OCI-LY3 (cell line): ENCODE measurements around the gene LMBR1.

ENCODE experiments used
- H2AFZ ChIP-seq: fragments of 200-600, 300-600 bp; shearing (Covaris generic); 2 replicates; pipeline ENCODE4 v1.6.0; 2014; ENCODE audit warnings: antibody characterized with exemption, low read depth, low read length
- H3K27ac ChIP-seq: fragments of 200-600, 300-600 bp; sonication (generic); 2 replicates; pipeline ENCODE4 v1.5.1; 2014; ENCODE audit warnings: mild to moderate bottlenecking, low read length, moderate library complexity, mixed read lengths
- H3K27me3 ChIP-seq: fragments of 200-600, 300-600 bp; sonication (generic); 2 replicates; pipeline ENCODE4 v1.6.1; 2014; ENCODE audit warnings: low read depth, low read length, mixed read lengths
- H3K36me3 ChIP-seq: fragments of 200-600, 300-600 bp; sonication (generic); replicated peaks from 2 replicates; pipeline ENCODE3; 2014; ENCODE audit warnings: low read depth, low read length, mixed read lengths
- H3K4me1 ChIP-seq: fragments of 300-600, 200-600 bp; sonication (generic); 2 replicates; pipeline ENCODE4 v1.6.1; 2014; ENCODE audit warnings: low read length, mixed read lengths
- H3K4me2 ChIP-seq: fragments of 200-600, 300-600 bp; sonication (generic); 2 replicates; pipeline ENCODE4 v1.6.1; 2014; ENCODE audit warnings: low read length, mixed read lengths
- H3K4me3 ChIP-seq: fragments of 300-600, 200-600 bp; sonication (generic); 2 replicates; pipeline ENCODE4 v1.5.1; 2014; ENCODE audit warnings: antibody characterized with exemption, mild to moderate bottlenecking, low read length, moderate library complexity
- H3K79me2 ChIP-seq: fragments of 300-600, 200-600 bp; shearing (Covaris generic); 2 replicates; pipeline ENCODE4 v1.6.1; 2014; ENCODE audit warnings: mild to moderate bottlenecking, low read length, mixed read lengths
- H3K9ac ChIP-seq: fragments of 300-600, 200-600 bp; shearing (Covaris generic); 2 replicates; pipeline ENCODE4 v1.6.0; 2014; ENCODE audit warnings: mild to moderate bottlenecking, low read length, moderate library complexity
- H3K9me3 ChIP-seq: fragments of 200-600, 300-600 bp; shearing (Covaris generic); 2 replicates; pipeline ENCODE4 v1.6.1; 2014; ENCODE audit warnings: low read length, mixed read lengths; ENCODE audit not compliant: insufficient read depth
- H4K20me1 ChIP-seq: fragments of 200-600, 300-600 bp; sonication (generic); 2 replicates; pipeline ENCODE4 v1.6.1; 2016; ENCODE audit warnings: low read length, mixed read lengths; ENCODE audit not compliant: insufficient read depth
- CTCF ChIP-seq: fragments of 200-600, 300-600 bp; sonication (generic); IDR thresholded peaks from 2 replicates; pipeline ENCODE4 v1.5.1; 2014; ENCODE audit warnings: antibody characterized with exemption, low read length, low read depth
- EZH2phosphoT487 ChIP-seq: fragments of 200-600 bp; shearing (Covaris generic); IDR thresholded peaks from 2 replicates; pipeline ENCODE4 v1.6.1; 2018; ENCODE audit warnings: antibody characterized with exemption, mixed run types, low read depth

LMBR1 gene

GRCh38 chr7:156772725-156773124 is 120.3 kb downstream of the LMBR1 start:
- H3K4me1 ChIP-seq: peaks cover 52% of the 10 kb centered on the region
- no peak for TF ChIP-seq CTCF
- no peak for TF ChIP-seq EZH2phosphoT487
- H3K79me2 ChIP-seq: peaks cover 12% of the 10 kb centered on the region
- peak overlapping the region; percentile 15; the same call in 1 of the 2 replicates for H3K9ac ChIP-seq
- peak overlapping the region; percentile 48 for H3K4me3 ChIP-seq
- H2AFZ ChIP-seq: no peak overlapping the region
- H3K27me3 ChIP-seq: no peaks in the 10 kb centered on the region
- H3K36me3 ChIP-seq: peaks cover 2% of the 10 kb centered on the region
- H3K4me2 ChIP-seq: peak overlapping the region; percentile 68
- no peaks in the 10 kb centered on the region for H4K20me1 ChIP-seq
- H3K9me3 ChIP-seq: no peaks in the 10 kb centered on the region
- peak overlapping the region; percentile 50 for H3K27ac ChIP-seq

- no peak overlapping the region for H3K4me3 ChIP-seq
- H3K79me2 ChIP-seq: peaks cover 12% of the 10 kb centered on the region
- no peaks in the 10 kb centered on the region for H3K9me3 ChIP-seq
- no peak overlapping the region for H2AFZ ChIP-seq
- TF ChIP-seq EZH2phosphoT487: no peak
- no peak for TF ChIP-seq CTCF
- no peak overlapping the region for H3K9ac ChIP-seq
- H3K36me3 ChIP-seq: peaks cover 3% of the 10 kb centered on the region
- peaks cover 41% of the 10 kb centered on the region for H3K4me1 ChIP-seq
- H3K27ac ChIP-seq: no peak overlapping the region
- H3K4me2 ChIP-seq: no peak overlapping the region
- no peaks in the 10 kb centered on the region for H3K27me3 ChIP-seq
- H4K20me1 ChIP-seq: no peaks in the 10 kb centered on the region
These were observed 124.1 kb downstream of the LMBR1 start for GRCh38 chr7:156768698-156769472.

GRCh38 chr7:156766666-156767065 is 126.3 kb downstream of the LMBR1 start:
- no peaks in the 10 kb centered on the region for H3K27me3 ChIP-seq
- peaks cover 10% of the 10 kb centered on the region for H3K36me3 ChIP-seq
- H3K9ac ChIP-seq: no peak overlapping the region
- H3K79me2 ChIP-seq: peaks cover 6% of the 10 kb centered on the region
- TF ChIP-seq EZH2phosphoT487 (no peak), CTCF (no peak)
- peaks cover 19% of the 10 kb centered on the region for H3K4me1 ChIP-seq
- no peaks in the 10 kb centered on the region for H3K9me3 ChIP-seq
- H3K4me2 ChIP-seq: no peak overlapping the region
- H2AFZ ChIP-seq: no peak overlapping the region
- H4K20me1 ChIP-seq: no peaks in the 10 kb centered on the region
- no peak overlapping the region for H3K4me3 ChIP-seq
- H3K27ac ChIP-seq: no peak overlapping the region

- H3K27me3 ChIP-seq: no peaks in the 10 kb centered on the region
- H3K79me2 ChIP-seq: peaks cover 6% of the 10 kb centered on the region; the same call in 1 of the 2 replicates
- H3K9me3 ChIP-seq: 0 out of 2 replicates have a peak, but pooled peaks cover under 1% of the 10 kb centered on the region
- H3K9ac ChIP-seq: no peak overlapping the region
- no peaks in the 10 kb centered on the region for H4K20me1 ChIP-seq
- peaks cover 14% of the 10 kb centered on the region for H3K36me3 ChIP-seq
- H3K4me1 ChIP-seq: peaks cover 13% of the 10 kb centered on the region
- H3K4me3 ChIP-seq: no peak overlapping the region
- H3K27ac ChIP-seq: no peak overlapping the region
- H3K4me2 ChIP-seq: no peak overlapping the region
- no peak overlapping the region for H2AFZ ChIP-seq
- TF ChIP-seq EZH2phosphoT487: no peak
- TF ChIP-seq CTCF: no peak
These were observed 126.9 kb downstream of the LMBR1 start for GRCh38 chr7:156765901-156766656.
